ENCODE measurements around the gene PHOX2B.
"Not testable (repeated sequence)": the region's sequence is repeated elsewhere in the genome, so short reads cannot be mapped to it uniquely, and the experiment has no call there.

PHOX2B gene

GRCh38 chr4:41747230-41748055 lies 1.1 kb downstream of the PHOX2B start:
- DNase-seq = no peak

- no peak for DNase-seq
These were observed 1.9 kb downstream of the PHOX2B start for GRCh38 chr4:41746440-41747229.

GRCh38 chr4:41746025-41746439 lies 2.5 kb downstream of the PHOX2B start:
- no peak for DNase-seq

DNA sequence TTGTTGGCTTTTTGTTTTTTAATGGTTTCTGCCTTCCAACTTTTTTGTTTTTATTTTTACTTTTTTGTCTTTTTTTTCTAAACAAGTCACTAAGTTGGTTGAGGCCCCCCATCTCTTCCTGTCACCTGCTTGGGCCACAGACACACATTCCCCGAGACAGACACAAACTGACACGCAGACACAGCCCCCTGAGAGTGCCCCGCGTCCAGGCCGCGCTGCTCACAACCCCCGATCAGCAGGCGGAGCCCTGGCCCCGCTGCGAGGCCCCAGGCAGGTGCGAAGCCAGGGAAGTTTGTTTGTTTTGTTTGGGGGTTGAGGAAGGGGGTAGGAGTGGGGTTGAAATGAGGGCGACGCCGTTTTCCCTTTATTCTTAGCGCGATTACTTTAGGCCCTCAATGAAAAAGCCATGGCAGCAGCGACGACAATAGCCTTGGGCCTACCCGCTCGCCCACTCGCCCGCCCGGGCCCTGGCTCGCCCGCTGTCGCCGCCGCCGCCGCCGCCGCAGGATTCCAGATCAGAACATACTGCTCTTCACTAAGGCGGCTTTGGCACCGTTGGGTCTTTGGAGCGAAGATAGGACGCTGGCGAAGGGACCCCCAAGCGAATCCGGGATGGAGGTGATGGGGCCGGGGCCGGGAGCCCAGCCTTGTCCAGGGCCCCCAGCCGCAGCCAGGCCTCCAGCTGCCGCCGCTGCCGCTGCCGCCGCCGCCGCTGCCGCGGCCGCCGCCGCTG lies 3.1 kb downstream of the PHOX2B start:
- no peak for DNase-seq

DNA sequence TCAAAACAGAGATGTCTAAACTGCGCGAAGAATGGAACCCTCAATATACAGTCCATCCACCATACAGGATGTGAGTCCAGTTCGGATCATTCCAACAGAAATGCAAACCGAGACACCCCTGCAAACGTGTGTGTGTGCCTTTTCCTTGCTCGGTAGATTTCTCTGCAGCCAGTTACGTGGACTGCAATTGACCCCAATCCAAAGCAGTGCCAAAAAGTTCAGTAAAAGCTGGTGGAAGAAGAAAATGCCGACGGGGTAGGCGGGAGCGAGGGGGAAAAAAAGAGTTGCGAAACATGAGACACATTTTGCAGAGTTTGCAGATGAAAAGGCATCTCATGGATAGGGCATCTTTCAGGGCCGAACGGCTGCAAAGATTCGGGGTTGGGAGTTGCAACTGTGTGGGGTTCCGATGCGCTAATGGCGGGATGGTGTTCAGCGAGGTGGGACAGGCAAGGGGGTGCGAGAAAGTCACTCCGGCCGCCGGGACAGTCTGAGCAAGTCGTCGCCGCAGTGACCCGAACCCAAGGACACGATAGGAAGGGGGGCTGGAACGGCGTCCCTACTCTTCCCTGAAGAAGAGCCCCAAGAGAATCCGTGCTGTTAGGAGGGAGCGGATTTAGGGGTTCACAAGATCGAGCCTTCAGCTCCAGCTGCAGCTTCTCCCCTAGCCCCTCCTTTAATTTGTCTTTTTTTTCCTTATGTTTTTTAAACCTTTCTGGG lies 3.8 kb downstream of the PHOX2B start:
- no peak for DNase-seq

DNA sequence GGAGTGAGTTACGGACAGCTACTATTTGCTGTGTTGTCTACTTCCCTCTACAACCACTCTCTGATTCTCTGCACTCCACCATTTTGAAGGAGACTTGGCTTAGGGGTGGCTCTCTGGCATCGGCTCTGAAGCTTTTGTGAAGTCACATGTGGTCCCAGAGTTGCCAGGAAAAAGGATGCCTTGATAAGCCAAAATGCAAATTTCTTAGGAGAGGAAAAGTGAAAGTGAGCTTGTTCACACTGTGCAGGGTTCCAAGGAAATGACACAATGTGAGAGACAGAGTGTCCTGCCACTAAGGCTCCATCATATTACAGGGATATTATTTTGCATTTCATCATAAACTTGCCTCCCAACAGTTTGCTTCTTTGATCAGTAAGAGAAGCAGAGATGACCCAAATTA lies 7.2 kb downstream of the PHOX2B start:
- no peak for DNase-seq

DNA sequence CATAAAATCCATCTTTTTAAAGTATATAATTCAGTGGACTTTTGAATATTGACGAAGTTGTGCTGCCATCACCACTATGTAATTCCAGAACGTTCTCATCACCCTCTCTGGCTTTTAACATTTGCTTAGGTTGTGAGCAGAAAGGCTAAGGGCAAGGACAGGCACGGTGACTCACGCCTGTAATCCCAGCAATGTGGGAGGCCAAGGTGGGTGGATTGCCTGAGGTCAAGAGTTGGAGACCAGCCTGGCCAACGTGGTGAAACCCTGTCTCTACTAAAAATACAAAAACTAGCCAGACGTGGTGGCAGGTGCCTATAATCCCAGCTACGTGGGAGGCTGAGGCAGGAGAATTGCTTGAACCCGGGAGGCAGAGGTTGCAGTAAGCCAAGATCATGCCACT lies 11.0 kb downstream of the PHOX2B start:
- not testable (repeated sequence) for DNase-seq

GRCh38 chr4:41734371-41734770 lies 14.2 kb downstream of the PHOX2B start:
- no peak for DNase-seq

GRCh38 chr4:41731569-41732126 lies 16.9 kb downstream of the PHOX2B start:
- DNase-seq = no peak

- DNase-seq = no peak
These were observed 20.0 kb downstream of the PHOX2B start for GRCh38 chr4:41728573-41728913.

DNA sequence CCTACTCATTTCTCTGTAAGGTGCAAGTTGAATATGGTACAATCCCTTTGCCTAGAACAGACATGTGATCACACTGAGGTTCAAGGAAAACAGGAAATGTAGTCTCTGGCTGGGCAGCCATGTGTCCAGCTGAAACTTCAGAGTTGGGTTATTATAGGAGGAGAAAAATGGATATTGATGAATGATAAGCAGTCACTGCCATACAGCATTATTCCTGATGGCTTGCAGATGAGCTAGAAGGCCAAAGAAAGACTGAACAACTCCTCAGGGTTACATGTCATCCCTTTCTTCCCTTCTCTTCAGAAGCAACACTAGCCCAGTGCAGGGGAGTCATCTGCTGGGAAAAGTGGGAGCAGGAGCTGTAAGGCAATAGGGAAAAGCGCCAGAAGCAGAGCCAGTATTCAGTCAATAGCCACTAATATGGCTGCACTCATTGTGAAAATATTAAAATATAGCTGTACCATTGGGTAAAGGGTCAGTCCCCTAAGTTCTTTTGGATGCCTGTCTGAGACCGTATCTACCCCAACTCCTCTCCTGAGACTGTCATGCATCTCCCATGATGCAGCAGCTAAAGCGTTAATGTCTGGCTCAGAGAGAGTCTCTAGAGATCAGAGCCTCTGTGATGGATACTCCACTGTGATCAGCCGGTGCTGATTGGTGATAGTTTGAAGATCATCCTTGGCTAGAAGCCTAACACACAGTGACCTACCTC lies 20.5 kb downstream of the PHOX2B start:
- no peak for DNase-seq

- no peak for DNase-seq
These were observed 23.3 kb downstream of the PHOX2B start for GRCh38 chr4:41725254-41725653.

- DNase-seq = no peak
These were observed 25.2 kb downstream of the PHOX2B start for GRCh38 chr4:41723286-41723685.

DNA sequence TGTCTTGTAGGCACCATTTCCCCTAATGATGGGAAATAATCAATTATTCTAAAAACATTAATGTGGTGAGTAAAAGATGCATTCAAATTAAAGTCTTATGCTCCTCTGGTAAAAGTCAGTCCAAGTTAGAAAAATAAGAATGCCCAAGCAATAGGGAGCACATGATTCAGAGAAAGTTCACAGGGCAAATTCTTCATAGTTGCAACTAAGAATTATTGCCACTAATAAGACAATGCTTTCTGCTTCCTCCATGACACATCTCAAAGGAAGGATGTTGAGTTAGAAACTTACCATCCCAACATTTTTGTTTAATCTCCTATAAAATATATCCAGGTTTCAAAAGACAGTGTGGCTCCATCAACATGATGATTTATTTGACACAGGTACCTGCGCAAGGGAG lies 26.3 kb downstream of the PHOX2B start:
- no peak for DNase-seq

GRCh38 chr4:41719417-41719816 lies 29.1 kb downstream of the PHOX2B start:
- no peak for DNase-seq

GRCh38 chr4:41718907-41719306 lies 29.6 kb downstream of the PHOX2B start:
- no peak for DNase-seq

GRCh38 chr4:41715155-41715554 lies 33.4 kb downstream of the PHOX2B start:
- no peak for DNase-seq

GRCh38 chr4:41714364-41715000 lies 34.0 kb downstream of the PHOX2B start:
- no peak for DNase-seq

GRCh38 chr4:41713768-41714167 lies 34.8 kb downstream of the PHOX2B start:
- DNase-seq = no peak

DNA sequence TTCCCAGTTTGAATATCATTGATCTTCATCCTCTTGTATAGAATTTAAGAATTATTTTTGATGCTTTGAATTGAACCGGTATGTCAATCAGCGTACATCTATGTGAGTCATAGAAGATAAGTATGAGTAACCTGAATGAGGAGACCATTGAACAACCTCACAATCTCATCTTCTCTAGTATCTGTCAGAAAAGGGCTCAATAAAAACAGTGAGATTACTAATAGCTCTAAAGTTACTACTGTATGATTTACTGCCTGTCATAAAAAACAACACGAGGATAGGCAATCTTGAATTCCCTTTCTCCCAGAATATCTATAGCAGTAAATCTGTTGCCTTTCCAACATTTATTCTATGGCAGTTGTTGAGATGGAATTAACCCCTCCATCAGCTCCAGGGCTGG lies 36.1 kb downstream of the PHOX2B start:
- no peak for DNase-seq

DNA sequence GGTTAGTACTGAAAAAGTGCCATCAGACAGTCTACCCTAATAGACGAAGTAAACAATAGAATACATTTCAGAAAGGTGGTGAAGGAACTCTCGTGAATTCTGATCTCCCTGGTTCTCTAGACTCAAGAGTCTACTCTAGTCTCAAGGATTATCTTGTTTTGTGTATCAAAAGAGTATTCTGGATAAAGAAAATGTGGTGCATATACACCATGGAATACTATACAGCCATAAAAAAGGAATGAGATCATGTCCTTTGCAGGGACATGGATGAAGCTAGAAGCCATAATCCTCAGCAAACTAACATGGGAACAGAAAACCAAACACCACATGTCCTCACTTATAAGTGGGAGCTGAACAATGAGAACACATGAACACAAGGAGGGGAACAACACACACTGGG lies 36.9 kb downstream of the PHOX2B start:
- not testable (repeated sequence) for DNase-seq
